ENCODE results near the gene IMPA2.

The IMPA2 gene

DNA sequence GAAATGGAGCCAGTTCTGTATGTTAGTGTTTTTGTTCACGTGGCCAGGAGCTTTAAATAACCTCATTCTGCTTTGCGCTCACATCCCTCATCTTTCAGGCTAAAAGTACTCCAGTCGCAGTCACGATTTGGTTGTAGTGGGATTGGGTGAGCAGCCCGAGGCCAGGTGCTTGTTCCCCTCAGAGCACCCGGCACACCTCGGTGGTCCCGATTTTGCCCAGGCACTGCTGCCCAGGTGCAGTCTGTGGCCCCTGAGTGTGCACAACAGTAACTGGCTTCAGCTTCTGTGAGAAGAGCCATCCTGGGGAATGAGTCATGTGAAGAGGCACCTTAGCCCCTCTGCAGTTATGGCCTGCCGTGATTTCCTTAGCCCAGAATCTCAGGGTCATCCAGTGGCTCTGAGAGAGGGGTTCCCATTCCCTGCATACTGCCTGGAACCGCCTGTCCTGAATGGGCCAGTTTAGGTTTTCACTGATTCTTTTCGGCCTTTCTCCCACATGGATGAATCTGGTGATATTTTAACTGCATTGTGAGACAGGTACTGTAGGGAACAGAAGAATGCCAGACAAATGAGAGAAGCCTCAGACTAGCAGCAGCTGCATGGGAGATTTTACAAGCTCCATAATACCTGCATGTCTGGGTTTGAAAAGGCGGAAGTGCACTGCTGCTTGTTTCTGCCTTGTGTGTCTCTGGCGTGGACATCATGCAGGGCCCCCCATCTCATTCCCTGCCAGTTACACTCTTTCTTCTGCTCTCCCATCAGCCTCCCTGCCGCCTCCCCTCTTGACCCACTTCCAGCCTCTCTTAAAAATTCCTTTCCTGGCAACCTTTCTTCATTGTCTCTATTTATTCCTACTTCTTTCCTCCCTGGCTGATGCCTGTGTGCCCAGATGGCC, 33.5 kb downstream of the IMPA2 start:
- no peak overlapping the region for H3K27ac ChIP-seq
- TF ChIP-seq, protein P1, sequence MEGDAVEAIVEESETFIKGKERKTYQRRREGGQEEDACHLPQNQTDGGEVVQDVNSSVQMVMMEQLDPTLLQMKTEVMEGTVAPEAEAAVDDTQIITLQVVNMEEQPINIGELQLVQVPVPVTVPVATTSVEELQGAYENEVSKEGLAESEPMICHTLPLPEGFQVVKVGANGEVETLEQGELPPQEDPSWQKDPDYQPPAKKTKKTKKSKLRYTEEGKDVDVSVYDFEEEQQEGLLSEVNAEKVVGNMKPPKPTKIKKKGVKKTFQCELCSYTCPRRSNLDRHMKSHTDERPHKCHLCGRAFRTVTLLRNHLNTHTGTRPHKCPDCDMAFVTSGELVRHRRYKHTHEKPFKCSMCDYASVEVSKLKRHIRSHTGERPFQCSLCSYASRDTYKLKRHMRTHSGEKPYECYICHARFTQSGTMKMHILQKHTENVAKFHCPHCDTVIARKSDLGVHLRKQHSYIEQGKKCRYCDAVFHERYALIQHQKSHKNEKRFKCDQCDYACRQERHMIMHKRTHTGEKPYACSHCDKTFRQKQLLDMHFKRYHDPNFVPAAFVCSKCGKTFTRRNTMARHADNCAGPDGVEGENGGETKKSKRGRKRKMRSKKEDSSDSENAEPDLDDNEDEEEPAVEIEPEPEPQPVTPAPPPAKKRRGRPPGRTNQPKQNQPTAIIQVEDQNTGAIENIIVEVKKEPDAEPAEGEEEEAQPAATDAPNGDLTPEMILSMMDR (conservative IDR thresholded peaks at IDR 0.05), result no peak
- TF ChIP-seq ZFX (IDR thresholded peaks at IDR 0.05), result no peak

DNA sequence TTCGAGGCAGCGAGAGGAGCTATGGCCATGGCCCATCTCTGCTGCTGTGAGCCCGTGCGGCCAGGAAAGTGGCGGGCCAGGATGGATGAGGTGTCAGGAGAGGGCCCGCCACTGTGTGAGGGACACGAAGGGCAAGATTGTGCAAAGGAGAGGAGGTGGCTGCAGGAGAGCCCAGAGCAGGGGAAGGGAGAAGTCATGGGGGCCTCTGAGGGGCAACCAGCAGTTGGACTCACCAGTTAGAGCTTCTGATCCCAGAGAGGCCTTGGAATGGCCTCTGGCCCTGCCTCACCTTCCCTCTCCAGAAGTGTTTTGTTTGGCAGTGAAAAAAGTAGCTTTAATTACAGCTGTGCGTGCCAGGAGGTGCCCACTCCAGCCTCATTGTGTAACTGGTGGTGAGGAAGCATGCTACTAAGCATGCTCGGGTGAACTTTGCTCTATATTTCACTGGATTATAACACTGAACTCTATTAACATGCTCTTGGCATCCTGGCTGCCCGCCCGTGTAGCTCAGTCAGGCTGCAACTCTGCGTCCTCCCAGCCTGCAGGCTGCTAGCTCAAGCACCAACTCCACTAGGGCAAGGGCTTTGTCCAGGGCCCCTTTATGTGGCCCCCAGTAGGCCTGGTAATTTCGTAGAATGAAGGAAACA, 34.2 kb downstream of the IMPA2 start:
- TF ChIP-seq, protein P1 (conservative IDR thresholded peaks at IDR 0.05), result no peak
- TF ChIP-seq ZFX (IDR thresholded peaks at IDR 0.05), result no peak

DNA sequence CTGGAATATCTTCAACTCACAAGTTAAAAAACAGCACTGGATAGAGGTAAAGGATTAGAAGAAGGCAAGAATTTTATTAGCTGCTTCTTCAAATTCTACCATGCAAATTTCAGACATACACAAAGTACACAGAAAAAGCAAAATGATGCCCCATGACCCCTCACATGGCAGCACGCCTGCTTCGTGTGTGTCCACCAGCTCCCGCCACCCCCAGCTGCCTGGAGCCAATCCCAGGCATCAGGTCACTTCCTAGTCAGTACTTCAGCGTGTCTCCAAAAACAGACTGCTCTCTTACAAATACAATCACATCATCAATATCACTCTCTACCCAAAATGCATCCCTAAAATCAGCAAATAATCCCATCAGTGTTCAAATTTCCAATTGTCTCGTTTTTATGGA, 35.8 kb downstream of the IMPA2 start:
- H3K27ac ChIP-seq, result no peak overlapping the region
- TF ChIP-seq ZFX (IDR thresholded peaks at IDR 0.05), result no peak
- TF ChIP-seq, protein P1 (conservative IDR thresholded peaks at IDR 0.05), result no peak

More for the DNA sequence above, 34.2 kb downstream of the IMPA2 start:
- H3K27ac ChIP-seq, result no peak overlapping the region

DNA sequence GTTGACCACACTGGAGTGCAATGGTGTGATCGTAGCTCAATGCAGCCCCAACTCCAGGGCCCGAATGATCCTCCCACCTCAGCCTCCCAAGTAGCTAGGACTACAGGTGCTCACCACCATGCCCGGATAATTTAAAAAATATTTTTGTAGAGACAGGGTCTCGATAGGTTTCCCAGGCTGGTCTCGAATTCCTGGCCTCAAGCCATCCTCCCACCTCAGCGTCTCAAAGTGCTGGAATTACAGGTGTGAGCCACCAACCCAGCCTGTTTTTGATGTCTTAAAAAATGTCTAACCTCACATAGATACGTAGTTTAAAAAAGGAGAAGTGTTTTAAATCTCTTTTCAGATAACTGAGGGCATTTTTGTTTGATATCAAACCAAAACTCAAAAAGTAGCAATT, 37.6 kb downstream of the IMPA2 start:
- no peak for TF ChIP-seq ZFX (IDR thresholded peaks at IDR 0.05)
- TF ChIP-seq, protein P1 (conservative IDR thresholded peaks at IDR 0.05), result no peak
- no peak overlapping the region for H3K27ac ChIP-seq

DNA sequence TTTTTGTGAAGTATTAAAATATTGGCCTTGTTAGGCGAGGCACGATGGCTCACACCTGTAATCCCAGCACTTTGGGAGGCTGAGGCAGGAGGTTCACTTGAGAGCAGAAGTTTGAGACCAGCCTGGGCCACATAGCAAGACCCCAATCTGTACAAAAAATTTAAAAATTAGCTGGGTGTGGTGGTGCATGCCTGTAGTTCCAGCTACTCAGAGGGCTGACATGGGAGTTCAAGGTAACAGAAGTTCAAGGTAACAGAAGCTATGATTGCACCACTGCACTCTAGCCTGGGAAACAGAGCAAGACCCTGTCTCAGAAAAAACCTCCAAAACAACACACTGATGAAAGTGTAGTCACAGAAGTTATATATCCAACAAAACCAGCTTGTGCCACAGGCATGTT, 39.8 kb downstream of the IMPA2 start:
- H3K27ac ChIP-seq, result no peak overlapping the region
- TF ChIP-seq, protein P1 (conservative IDR thresholded peaks at IDR 0.05), result no peak
- TF ChIP-seq ZFX (IDR thresholded peaks at IDR 0.05), result no peak

DNA sequence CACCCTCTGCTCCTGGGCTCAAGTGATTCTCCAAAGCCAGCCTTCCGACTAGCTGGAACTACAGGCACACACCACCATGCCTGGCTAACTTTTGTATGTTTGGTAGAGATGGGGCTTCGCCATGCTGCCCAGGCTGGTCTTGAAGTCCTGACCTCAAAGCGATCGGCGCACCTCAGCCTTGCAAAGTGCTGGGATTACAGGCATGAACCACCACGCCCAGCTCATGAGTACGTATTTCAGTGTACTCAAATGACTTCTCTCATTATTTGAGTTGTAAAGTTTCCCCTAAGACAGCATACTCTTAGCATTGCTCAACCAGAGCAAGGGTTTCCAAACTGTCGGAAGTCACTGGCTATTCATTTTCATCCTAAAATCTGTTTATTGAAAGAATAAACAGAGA, 40.3 kb downstream of the IMPA2 start:
- TF ChIP-seq ZFX (IDR thresholded peaks at IDR 0.05), result no peak
- TF ChIP-seq, protein P1 (conservative IDR thresholded peaks at IDR 0.05), result no peak
- no peak overlapping the region for H3K27ac ChIP-seq

DNA sequence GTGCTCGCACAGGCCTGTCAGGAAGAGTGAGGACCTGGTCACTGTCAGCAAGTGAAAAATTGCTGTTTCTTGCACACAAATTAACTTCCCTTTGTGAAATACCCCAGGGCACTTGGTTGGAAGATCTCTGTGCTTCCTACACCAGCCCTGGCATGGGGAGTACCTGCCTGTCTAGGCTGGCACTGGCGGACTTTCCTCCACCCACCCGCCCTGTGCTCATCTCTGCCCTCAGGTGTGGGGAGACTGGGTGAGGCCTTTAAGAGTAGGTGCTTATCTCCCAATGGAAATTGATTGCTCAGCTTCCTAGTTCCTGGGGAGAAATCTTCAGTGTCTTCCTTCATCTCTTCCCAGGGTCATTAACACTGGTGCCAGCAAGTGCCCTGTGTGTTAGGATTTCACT, 42.1 kb downstream of the IMPA2 start:
- TF ChIP-seq ZFX (IDR thresholded peaks at IDR 0.05), result no peak
- TF ChIP-seq, protein P1 (conservative IDR thresholded peaks at IDR 0.05), result no peak
- no peak overlapping the region for H3K27ac ChIP-seq

All from C4-2B (cell line).